SK-N-MC (cell line): ENCODE data around the gene TSPAN15.

Experiments used
- EZH2 ChIP-seq: fragments of 200-600 bp; sonication (generic); IDR thresholded peaks from one replicate; pipeline ENCODE4 v1.6.1; 2017; ENCODE audit warnings: antibody characterized with exemption
- FOXP2 ChIP-seq: optimal IDR thresholded peaks from 2 replicates; pipeline ENCODE3; 2011; ENCODE audit warnings: mild to moderate bottlenecking, moderate library complexity; ENCODE audit not compliant: insufficient read depth; ENCODE audit errors: extremely low read length, control extremely low read depth
- POLR2AphosphoS5 ChIP-seq: IDR thresholded peaks from 2 replicates; pipeline ENCODE4 v1.6.1; 2012; ENCODE audit warnings: mild to moderate bottlenecking, low read depth, low read length, borderline replicate concordance

DNA sequence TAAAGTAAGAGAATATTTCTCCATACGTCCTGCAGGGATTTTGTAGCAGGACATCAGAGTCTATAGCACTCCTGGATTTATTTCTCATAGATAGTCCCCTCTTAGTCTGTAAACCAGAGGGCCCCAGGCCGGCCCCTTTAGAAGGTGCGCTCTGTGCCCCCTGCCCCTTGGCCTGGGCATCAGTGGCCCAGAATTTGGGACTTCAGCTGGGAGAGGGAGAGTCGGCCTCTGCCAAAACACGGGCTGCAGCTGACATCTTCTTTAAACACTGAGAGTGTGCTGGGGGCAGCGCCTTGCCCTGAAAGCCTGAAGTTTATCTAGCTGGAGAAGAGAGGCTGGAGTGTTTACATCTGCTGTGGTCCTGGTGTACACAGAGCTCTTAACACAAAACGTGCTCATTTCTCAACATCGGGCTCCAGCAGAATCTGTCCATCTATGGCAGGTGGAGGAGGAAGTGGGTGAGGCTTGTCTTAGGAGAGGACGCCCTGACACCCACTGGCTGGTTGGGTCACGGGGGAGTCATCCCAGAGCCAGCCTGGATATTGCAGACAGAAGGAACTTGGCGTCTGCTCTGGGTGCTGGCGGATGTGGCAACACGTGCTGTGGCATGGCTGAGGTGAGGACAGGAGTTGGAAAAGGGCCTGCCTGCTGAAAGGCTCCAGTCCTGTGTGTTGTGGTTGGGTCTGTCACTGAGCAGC is 29.5 kb upstream of the TSPAN15 start:
- TF ChIP-seq EZH2, result no peak
- no peak for TF ChIP-seq POLR2AphosphoS5
- TF ChIP-seq FOXP2, result no peak
